ENCODE data around the gene IZUMO1.

GRCh38 chr19:48770266-48770665 lies 23.6 kb upstream of the IZUMO1 start:
- TF ChIP-seq POLR2AphosphoS5 (IDR thresholded peaks at IDR 0.05; ENCODE audit: low read depth, low read length) (no peak), CTCF (IDR thresholded peaks at IDR 0.05; ENCODE audit: control extremely low read depth in 1 of 3, insufficient read depth in 1 of 3, low read depth in 1 of 3, low read length in 3 of 3) (no peak), MAX (IDR thresholded peaks at IDR 0.05) (no peak), POLR2A (IDR thresholded peaks at IDR 0.05; ENCODE audit: control extremely low read depth in 1 of 2, low read depth in 2 of 2, low read length in 2 of 2) (no peak), CEBPB (IDR thresholded peaks at IDR 0.05; ENCODE audit: low read depth, low read length) (no peak), HDAC6 (IDR thresholded peaks at IDR 0.05; ENCODE audit: low read depth, low read length) (no peak), SRF (IDR thresholded peaks at IDR 0.05; ENCODE audit: low read depth, low read length) (no peak), TEAD4 (IDR thresholded peaks at IDR 0.05; ENCODE audit: low read depth, low read length) (no peak), EZH2 (IDR thresholded peaks at IDR 0.05; ENCODE audit: low read depth, low read length, severe bottlenecking) (no peak), TAF7 (optimal IDR thresholded peaks at IDR 0.05; ENCODE audit: borderline replicate concordance, low read depth, low read length) (no peak), SUZ12 (IDR thresholded peaks at IDR 0.05; ENCODE audit: low read length) (no peak), ATF2 (IDR thresholded peaks at IDR 0.05; ENCODE audit: low read length) (no peak)
